NCI-H2171 (cell line): ENCODE results near the gene WNK1.
"Not testable (repeated sequence)": the region's sequence is repeated elsewhere in the genome, so short reads cannot be mapped to it uniquely, and the experiment has no call there.

Experiments
- DNase-seq: peaks from one replicate; lab custom pipeline; 2025; lab: John Stamatoyannopoulos, UW

Gene WNK1

GRCh38 chr12:911191-911826 lies 158.9 kb downstream of the WNK1 start:
- no peak for DNase-seq

DNA sequence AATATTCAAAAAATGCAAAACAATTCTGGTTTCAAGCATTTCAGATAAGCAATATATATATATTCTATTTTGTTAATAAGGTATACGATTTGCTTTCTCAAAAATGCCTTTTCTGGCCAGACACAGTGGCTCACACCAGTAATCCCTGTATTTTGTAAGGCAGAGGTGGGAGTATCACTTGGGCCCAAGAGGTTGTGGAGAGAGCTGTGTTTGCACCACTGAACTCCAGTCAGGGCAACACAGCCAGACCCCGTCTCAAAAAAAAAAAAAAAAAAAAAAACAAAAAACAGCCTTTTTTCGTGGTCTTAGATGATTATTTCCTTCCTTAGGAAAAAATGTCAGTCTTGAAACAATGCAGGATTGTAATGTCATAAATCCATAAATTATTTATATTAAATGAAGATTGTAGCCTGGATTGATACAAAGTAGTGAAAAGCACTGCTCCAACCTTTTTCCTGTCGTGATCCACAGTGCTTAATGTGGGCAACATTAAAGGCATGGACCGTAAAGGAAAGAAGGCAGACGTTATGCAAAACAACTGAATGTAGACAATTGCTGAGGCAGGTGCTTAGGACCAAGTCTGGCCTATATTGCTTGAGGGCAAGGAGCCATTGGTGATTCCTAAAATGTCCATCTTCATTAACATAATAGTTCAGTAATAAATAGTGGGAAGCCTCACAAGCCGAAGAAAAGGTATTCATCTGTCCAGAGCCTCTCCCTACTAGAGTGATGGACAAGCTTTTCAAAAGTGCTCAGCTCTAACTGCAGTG lies 160.3 kb downstream of the WNK1 start:
- no peak for DNase-seq

- DNase-seq: no peak
These were observed 161.7 kb downstream of the WNK1 start for GRCh38 chr12:913919-914698.

DNA sequence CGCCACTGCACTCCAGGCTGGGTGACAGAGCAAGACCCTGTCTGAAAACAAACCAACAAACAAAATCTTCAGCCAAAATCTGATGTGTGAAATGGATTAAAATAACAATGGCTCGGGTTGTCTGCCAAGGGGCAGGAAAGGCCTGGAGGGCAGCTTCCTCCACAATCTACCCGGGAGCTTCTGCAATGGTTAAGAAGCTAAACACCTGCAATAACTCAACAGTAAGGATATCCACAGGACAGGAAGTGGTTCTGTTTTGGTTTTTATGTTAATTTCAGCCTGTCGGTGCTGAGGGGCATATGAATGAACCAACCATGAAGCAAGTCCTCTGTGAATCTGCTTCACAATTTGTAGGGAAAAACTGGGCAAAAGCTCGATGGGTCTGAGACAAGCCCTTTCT lies 162.7 kb downstream of the WNK1 start:
- DNase-seq: no peak

DNA sequence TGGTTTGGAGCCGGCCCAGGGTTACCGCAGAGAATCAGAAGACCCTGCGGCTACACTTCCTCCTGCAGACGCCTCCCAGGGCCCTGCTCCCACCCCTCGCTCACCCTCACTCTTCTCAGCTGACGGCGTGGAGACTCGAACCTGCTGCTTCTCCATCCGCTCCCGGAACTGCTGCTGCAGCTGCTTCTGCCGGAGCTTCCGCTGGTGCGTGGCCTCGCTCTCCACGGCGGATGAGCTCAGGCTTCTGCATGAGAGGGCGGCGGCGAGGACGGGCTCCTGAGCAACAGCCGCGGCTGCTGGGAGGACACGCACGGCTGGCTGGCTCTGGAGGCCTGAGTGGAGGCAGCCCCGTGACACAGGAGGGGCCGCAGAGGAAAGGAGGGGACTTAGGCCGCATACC lies 163.9 kb downstream of the WNK1 start:
- DNase-seq: no peak

GRCh38 chr12:916712-917445 lies 164.5 kb downstream of the WNK1 start:
- no peak for DNase-seq

- DNase-seq: no peak
These were observed 168.3 kb downstream of the WNK1 start for GRCh38 chr12:920676-921075.

DNA sequence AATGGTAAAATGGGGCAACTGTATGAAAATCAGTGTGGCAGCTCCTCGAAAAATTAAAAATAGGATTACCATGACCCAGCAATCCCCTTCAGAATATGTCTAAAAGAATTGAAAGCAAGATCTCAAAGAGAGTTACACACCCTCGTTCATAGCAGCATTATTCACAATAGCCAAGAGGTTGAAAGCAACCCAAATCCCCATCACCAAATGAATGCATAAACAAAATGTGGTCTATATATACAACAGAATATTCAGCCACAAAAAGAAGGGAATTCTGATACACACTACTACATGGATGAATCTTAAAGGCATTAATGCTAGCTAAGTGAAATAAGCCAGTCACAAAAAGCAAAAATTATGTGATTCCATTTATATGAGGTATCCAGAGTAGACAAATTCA lies 169.9 kb downstream of the WNK1 start:
- no peak for DNase-seq

DNA sequence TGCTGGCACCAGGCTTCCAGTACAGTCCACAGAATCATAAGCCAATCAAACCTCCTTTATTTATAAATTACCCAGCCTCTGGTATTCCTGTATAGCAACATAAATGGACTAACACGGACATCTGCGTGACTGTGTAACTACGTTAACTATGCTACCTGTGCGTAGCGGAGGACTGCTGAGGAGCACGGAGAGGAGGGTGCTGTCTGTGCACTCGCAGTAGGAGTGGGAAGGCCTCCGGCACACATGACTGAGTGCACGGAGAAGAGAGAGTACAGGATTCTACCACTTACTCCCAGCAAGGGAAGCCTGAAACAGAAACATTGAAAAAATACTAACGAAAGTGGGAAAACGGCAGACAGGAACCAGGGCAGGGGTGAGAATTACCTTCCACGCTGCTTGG lies 174.3 kb downstream of the WNK1 start:
- no peak for DNase-seq

DNA sequence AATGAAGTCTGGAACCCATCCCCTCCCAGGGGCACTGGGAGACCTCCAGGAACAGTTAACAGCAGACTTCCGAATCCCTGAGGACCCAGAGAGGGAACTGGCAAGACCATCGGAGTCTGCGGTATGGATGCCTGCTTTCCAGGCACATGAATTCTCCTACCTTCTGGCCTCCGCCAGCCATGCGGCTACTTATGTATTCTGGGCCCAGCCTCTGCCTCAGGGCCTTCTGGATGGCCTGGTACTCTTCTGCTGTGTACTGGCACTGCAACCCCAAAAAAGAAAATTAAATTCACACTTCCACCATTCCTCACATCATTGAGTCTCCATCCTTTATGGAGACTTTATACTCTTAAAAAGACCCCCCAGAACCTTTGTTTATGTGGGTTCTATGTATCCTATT lies 178.7 kb downstream of the WNK1 start:
- no peak for DNase-seq

- no peak for DNase-seq
These were observed 179.2 kb downstream of the WNK1 start for GRCh38 chr12:931591-931990.

GRCh38 chr12:935891-936290 lies 183.5 kb downstream of the WNK1 start:
- DNase-seq: not testable (repeated sequence)

DNA sequence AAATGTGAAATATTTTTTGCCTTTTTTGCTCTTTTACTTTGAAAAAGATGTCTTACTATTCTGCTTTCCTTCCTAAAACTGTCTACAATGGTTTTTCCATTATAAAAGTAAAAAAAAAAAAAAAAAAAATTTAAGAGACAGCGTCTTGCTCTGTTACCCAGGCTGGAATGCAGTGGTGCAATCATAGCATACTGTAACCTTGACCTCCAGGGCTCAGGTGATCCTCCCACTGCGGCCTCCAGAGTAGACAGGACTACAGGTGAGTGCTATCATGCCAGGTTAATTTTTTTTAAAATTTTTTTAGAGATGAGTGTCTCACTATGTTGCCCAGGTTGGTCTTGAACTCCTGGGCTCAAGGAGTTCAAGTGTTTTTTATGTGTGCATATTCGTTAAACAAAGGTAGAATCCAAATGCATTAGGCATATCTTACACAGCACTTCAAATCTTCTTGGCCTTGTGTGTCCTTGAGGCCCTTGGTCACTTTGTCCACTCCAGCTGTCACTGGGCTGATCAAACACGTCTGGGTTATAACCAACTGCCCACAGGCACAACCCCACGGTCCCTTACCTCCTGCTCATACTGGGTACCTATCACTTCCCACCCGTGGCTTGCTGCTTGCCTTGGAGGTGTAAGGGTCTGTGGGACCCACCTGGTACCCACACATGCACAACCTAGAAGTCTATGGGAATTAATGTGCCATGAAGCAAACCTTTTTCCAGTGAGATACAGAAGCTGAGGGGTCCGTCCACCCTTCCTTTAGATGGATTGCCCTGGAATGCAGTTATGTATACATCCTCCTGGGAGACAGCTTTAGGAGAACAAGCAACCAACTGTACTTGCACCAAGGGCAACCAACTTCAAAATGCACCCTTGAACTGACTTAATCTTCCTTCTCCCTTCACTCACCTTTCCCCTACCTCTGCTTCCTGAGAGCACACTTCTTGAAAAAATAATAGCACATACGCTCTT lies 184.3 kb downstream of the WNK1 start:
- DNase-seq: no peak

DNA sequence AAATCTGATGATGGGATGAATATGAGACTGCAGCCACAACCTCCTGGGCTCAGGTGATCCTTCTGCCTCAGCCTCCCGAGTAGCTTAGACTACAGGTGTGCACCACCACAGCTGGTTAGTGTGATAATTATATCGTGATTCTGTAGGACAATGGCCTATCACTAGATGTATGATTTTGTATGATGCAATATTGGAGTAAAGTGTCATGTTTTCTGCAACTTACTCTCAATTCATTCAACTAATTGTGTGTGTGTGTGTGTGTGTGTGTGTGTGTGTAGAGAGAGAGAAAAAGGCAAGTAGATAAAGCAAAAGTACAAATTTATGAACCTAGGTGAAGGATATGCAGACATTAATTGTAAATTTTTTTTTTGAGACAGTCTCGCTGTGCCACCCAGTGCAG lies 186.4 kb downstream of the WNK1 start:
- DNase-seq: no peak

- DNase-seq: no peak
These were observed 190.7 kb downstream of the WNK1 start for GRCh38 chr12:943051-943450.

- no peak for DNase-seq
These were observed 191.8 kb downstream of the WNK1 start for GRCh38 chr12:944211-944610.

DNA sequence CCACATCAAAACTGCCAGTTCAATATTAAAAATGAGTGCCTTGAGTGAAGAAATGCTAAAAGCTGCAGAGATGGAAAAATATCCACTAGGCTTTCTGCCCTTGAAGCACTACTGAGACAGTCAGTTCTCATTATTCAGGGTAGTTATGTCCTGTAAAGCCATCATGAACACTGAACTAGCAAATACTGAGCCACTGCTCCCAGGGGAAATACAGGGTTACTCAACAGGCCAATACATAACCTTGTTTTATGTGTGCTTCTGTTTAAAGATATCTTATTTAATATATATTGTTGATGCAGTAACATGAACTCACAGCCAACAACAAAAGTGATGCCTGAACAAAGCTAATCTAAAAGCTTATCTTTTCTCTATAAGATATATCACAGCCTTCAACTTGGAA lies 193.8 kb downstream of the WNK1 start:
- no peak for DNase-seq

GRCh38 chr12:946631-947030 lies 194.3 kb downstream of the WNK1 start:
- DNase-seq: no peak

DNA sequence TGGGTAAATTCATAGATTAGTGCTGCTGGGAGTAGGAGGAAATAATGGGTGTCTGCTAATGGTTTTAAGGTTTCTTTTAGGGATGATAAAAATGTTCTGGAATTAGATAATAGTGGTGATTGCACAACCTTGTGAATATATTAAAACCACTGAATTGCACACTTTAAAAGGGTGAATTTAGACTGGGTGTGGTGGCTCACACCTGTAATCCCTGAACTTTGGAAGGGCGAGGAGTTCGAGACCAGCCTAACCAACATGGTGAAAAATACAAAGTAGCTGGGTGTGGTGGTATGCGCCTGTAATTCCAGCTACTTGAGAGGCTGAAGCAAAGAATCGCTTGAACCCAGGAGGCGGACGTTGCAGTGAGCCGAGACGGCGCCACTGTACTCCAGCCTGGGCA lies 195.9 kb downstream of the WNK1 start:
- DNase-seq: no peak

- DNase-seq: peak; percentile 100
These were observed 197.2 kb downstream of the WNK1 start, which contains the start of gene RAD52 for GRCh38 chr12:949453-950191. Gene RAD52 (minus strand): TSS chr12:949694. CDS start chr12:933058, 16,636 bp downstream.
